Right lobe of liver (tissue), 6 donors: Measurements from ENCODE around the gene ZDHHC11. TPM values are rescaled to one million over a fixed set of nuclear protein-coding genes. Genes with fewer than 3 reads are reported as not detected.
"Not testable (repeated sequence)": the region's sequence is repeated elsewhere in the genome, so short reads cannot be mapped to it uniquely, and the experiment has no call there.

Experiments used
- ATAC-seq, 4 donors: fragments of 200-7000 bp; cut with Tn5 transposase; one replicate each; pipeline ENCODE4 v1.9.1; 2020; ENCODE audit warnings: mild to moderate bottlenecking in 4 of 4, moderate library complexity in 4 of 4
- DNase-seq, 3 donors: peaks; one replicate each; pipeline ENCODE4 v3.0.0-alpha.2; 2020
- H3K27ac ChIP-seq, 3 donors: fragments of 200-600 bp; one replicate each; pipeline ENCODE4 v1.8.0; 2022
- H3K27me3 ChIP-seq, 2 donors: fragments of 200-600 bp; one replicate each; pipeline ENCODE4 v1.8.0; 2022
- H3K36me3 ChIP-seq, 4 donors: fragments of 200-600 bp; sonication (generic) in 1 of 4; one replicate each; pipeline versions ENCODE4 v1.5.1 to v1.8.0; 2017 to 2022; ENCODE audit warnings: control low read depth in 1 of 4
- H3K4me1 ChIP-seq, 4 donors: fragments of 200-600 bp; sonication (generic) in 1 of 4; one replicate each; pipeline versions ENCODE4 v1.5.1 to v1.8.0; 2017 to 2022; ENCODE audit warnings: control low read depth in 1 of 4
- H3K4me3 ChIP-seq, 3 donors: fragments of 200-600 bp; one replicate each; pipeline ENCODE4 v1.8.0; 2022
- H3K9me3 ChIP-seq, 4 donors: fragments of 200-600 bp; sonication (generic) in 1 of 4; one replicate each; pipeline versions ENCODE4 v1.5.1 to v1.8.0; 2017 to 2022; ENCODE audit warnings: control low read depth in 1 of 4
- POLR2A ChIP-seq: fragments of 450-650 bp; IDR thresholded peaks from one replicate; pipeline ENCODE4 v1.6.1; 2017; ENCODE audit warnings: antibody characterized with exemption, mild to moderate bottlenecking
- WGBS: methylation state at CpG from one replicate; pipeline ENCODE4 v1.1.6; 2018; ENCODE audit warnings: low coverage, low lambda C conversion rate; ENCODE audit not compliant: insufficient coverage; ENCODE audit errors: missing lambda C conversion rate; 5-methylcytosine and 5-hydroxymethylcytosine counted together
- intact Hi-C, 2 donors: fragments of 100-400 bp; cut with DNase I; formaldehyde crosslinking; loops; one replicate each; pipeline versions ENCODE4 v1.11.2 to v1.14.1; 2022
- total RNA-seq, 6 experiments: library from RNA; depleted of rRNA in 2 of 6; stranded (reverse); fragments of >200 nt in 2 of 6; fragmentation: NEBNext Ultra II Directional in 3 of 6; extraction: Animal tissue kit (Norgen Biotek cat#: 25700) in 3 of 6; gene quantifications; one replicate each; pipeline versions ENCODE4 v1.1.0 to v1.2.4, GENCODE V29; 2016 to 2023
- donor health status: DM: no; HTN: yes; CAD: no.
- donor health status: DM: no; HTN: no; CAD: no.
- donor health status: DM: no; HTN: no; CAD: no.
- donor health status: DM: no; HTN: yes; CAD: no.
- donor health status: DM: no; HTN: yes; CAD: no.

ZDHHC11 gene
- total RNA-seq, 6 experiments from 2014 or later, result 0.50 to 14.4 (median 5.8) TPM

- intact Hi-C loops, H3K4me1 ChIP-seq, H3K36me3 ChIP-seq, H3K9me3 ChIP-seq, H3K27me3 ChIP-seq: not testable (repeated sequence)
- ATAC-seq (peak; percentile 81 to 91 (median 88)), DNase-seq (peak; percentile 92 to 95 (median 94))
- Histone ChIP-seq H3K4me3 (peak within 1 kb of the TSS; percentile 58 to 67 (median 62)), H3K27ac (peak within 1 kb of the TSS in 1 of 3 donors; percentile 62)
- peak; percentile 60 for TF ChIP-seq POLR2A
- whole genome bisulfite sequencing, result 0% methylated on average over 24 of the region's 101 CpGs
Measured at GRCh38 chr5:784428-785177, 66.2 kb downstream of the ZDHHC11 start, which contains the start of gene ZDHHC11B. ZDHHC11B (minus strand) TSS chr5:784729; CDS start chr5:766919, 17,810 bp downstream.

- H3K9me3 ChIP-seq, H3K36me3 ChIP-seq, H3K27me3 ChIP-seq, H3K4me1 ChIP-seq, intact Hi-C loops: not testable (repeated sequence)
- Histone ChIP-seq H3K27ac (peak overlapping the region in 1 of 3 donors; percentile 62), H3K4me3 (peak overlapping the region; percentile 58 to 67 (median 62))
- WGBS, result 2% methylated on average over 14 of the region's 43 CpGs
- peak in 2 of 3 donors; percentile 55 to 56 for DNase-seq
- peak; percentile 29 to 47 (median 42) for ATAC-seq
Measured at GRCh38 chr5:783881-784427, 66.8 kb downstream of the ZDHHC11 start.

DNA sequence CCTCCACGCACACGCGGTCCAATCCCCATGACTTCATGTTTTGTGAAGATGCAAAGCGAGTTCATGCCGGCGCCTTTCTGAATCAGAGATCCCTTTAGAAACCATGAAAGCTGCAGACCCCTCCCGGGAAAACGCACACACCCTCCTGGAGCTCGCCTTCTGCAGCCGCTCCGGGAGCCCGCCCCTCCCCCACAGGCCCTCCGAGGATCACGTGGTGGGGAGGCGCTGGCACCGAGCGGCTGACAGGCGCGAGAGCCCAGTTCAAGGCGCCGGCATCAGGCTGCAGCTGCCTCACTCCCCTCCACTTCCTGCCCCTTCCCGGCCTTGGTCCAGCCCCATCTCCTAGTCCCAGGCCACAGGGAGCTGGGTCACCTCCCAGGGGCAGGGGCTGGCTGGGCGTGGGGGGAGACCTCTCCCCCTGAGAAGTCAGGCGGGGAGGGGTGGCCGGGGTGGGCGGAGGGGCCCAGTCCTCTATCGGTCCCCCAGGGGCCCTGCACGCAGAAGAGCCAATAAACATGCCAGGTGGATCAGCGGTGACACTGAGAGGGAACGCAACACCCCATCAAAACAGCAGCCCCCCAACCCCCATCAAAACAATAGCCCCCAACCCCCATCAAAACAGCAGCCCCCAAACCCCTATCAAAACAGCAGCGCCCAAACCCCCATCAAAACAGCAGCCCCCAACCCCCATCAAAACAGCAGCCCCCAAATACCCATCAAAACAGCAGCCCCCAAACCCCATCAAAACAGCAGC is 67.6 kb downstream of the ZDHHC11 start:
- 22% methylated on average over 7 of the region's 31 CpGs for WGBS
- ATAC-seq (peak; percentile 57 to 69 (median 58)), DNase-seq (peak in 1 of 3 donors; percentile 56)
- H3K9me3 ChIP-seq, H3K27ac ChIP-seq, H3K4me1 ChIP-seq, H3K36me3 ChIP-seq, intact Hi-C loops, H3K27me3 ChIP-seq, H3K4me3 ChIP-seq: not testable (repeated sequence)

- intact Hi-C loops, H3K27me3 ChIP-seq, DNase-seq, H3K4me1 ChIP-seq, H3K9me3 ChIP-seq, H3K4me3 ChIP-seq, H3K36me3 ChIP-seq, ATAC-seq, H3K27ac ChIP-seq: not testable (repeated sequence)
- WGBS, result no CpG with 5 or more reads among the region's 12 CpGs
Measured at GRCh38 chr5:782356-782755, 68.4 kb downstream of the ZDHHC11 start.

DNA sequence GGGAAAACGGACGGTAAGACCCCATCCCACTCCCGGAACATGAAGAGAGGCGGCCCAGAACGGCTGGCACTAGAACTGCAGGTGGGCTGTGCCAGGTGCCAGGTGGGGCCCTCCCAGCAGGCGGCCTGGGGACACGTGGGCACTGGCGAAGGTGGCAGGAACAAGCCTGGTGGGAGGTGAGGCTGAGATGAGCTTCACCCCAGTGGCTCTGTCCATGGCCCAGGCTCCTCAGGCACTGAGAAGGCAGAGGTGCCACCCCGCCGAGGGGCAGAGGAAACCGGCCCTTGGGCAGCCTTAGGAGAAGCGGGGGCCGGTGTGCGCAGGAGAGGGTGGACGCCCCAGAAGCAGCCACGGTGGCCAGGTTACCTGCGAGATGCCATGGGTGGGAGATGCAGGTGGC is 70.2 kb downstream of the ZDHHC11 start:
- peak in 1 of 3 donors; percentile 38 for DNase-seq
- H3K4me1 ChIP-seq, ATAC-seq, H3K27ac ChIP-seq, H3K4me3 ChIP-seq, H3K36me3 ChIP-seq, intact Hi-C loops, H3K27me3 ChIP-seq, H3K9me3 ChIP-seq: not testable (repeated sequence)
- whole genome bisulfite sequencing, result 93% methylated on average over 9 of the region's 17 CpGs

DNA sequence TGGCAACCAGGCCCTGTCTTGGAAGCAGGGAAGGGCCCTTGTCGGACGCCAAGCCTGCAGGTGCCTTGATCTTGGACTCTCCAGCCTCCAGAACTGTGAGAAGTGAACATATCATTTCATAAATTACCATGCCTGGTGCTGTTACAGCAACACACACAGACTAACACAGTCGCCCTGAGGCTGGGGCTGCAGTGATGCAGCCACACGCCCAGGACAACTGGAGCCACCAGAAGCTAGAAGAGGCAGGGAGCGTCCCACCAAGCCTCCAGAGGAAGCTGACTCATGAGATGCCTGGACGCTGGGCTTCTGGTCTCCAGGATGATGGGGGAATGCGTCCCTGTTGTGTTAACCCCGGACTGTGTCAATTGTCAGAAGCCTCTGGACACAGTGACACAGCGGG is 71.8 kb downstream of the ZDHHC11 start:
- not testable (repeated sequence) for ATAC-seq, H3K36me3 ChIP-seq, H3K27me3 ChIP-seq, H3K27ac ChIP-seq, H3K4me3 ChIP-seq, H3K9me3 ChIP-seq, H3K4me1 ChIP-seq
- peak in 2 of 3 donors; percentile 1 to 37 for DNase-seq
- WGBS, result no CpG with 5 or more reads among the region's 9 CpGs
- intact Hi-C loops, result loop anchor here in 1 of 2 donors (10.0 kb wide), 1 partner anchor 94 kb away; no protein-coding TSS in a partner anchor

DNA sequence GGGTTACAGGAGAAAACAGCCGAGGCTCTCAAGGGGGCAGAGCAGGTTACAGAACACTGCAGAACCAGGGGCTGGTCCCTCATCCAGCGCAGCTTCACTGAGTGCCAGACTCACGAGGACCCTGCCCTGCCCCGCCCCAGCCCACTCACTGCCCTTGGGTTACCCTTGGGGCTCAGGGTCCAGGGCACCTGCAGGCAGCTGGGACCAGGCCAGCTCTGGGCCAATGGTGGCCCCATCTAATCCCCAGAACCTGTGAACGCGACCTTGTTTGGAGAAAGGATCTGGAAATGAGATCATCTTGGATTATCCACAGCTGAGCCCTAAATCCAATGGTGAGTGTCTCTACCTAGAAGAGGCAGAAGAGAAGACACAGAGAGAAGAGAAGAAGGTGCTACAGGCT is 72.4 kb downstream of the ZDHHC11 start:
- not testable (repeated sequence) for ATAC-seq

More for the DNA sequence above, 72.4 kb downstream of the ZDHHC11 start:
- H3K9me3 ChIP-seq, H3K4me1 ChIP-seq, H3K4me3 ChIP-seq, H3K27ac ChIP-seq, H3K36me3 ChIP-seq, H3K27me3 ChIP-seq: not testable (repeated sequence)
- intact Hi-C loops, result loop anchor here in 1 of 2 donors (10.0 kb wide), 1 partner anchor 94 kb away; no protein-coding TSS in a partner anchor
- 100% methylated on average over 1 of the region's 6 CpGs for WGBS
- peak in 1 of 3 donors; percentile 8 for DNase-seq
